ENCODE data around the gene CROCC2. TPM values are rescaled to one million over a fixed set of nuclear protein-coding genes. Genes with fewer than 3 reads are reported as not detected.

Gene CROCC2
- total and polyA plus RNA-seq, 2 of the 13 experiments (the other 11 are each of a cell fraction or from before 2014, with no cell fraction given), result not detected

DNA sequence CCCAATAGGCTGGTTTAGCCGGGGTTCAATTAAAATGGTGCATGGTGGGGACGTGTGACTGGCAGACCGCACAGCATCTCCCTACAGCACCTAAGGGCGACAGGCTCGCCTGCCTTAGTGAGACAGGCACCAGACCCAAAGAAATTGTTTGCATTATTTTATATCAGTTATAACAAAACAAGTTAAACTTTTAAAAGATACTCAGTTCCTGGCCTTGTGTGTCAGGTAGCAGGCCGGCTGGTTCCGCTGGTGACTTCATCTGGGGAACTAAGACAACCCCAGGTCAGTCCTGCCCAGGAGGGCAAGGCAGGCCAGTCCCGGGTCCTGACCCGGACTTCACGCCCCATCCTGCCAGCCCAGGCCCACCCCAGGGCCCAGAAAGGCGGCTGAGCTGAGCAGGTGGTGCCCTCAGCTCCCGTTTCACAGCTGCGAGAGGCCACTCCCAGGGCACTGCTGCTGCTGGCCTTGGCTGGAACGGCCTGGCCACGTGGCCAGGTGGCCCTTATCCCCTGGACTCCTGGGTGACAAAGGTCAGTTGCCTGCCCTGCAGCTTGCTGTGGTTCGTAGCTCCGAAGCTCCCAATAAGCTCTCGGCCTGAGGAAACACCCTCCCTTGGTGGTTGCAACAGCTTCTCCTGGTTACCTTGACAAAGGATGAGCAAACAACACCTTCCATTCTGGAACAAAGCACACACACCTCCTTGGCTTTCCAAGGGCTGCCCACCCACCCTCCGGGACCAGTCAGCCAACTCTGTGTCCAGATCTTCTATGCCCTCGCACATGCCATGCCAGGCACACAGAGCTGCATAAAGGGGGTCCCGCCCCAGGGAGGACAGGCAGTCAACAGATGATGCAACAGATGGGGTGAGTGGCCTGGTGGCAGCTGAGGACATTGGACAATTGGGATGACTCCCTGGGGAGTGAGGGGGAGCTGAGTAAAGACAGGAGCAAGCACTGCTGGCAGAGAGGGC lies 48.8 kb upstream of the CROCC2 start (continued):
- TF ChIP-seq ZNF136 (CRISPR knock-in tag; IDR thresholded peaks at IDR 0.05; ENCODE audit: low read depth) (peak; percentile 99), MTA3 (CRISPR knock-in tag; IDR thresholded peaks at IDR 0.05) (no peak), CBFB (CRISPR knock-in tag; IDR thresholded peaks at IDR 0.05) (0 out of 2 replicates have a peak, but pooled peaks have one; percentile 72), SALL1 (CRISPR knock-in tag; IDR thresholded peaks at IDR 0.05) (peak; percentile 99), ZNF879 (CRISPR knock-in tag; IDR thresholded peaks at IDR 0.05) (peak; percentile 96), NPAS2 (CRISPR knock-in tag; IDR thresholded peaks at IDR 0.05; ENCODE audit: borderline replicate concordance) (no peak), ZNF558 (CRISPR knock-in tag; IDR thresholded peaks at IDR 0.05; ENCODE audit: borderline replicate concordance) (peak; percentile 94), ZNF383 (CRISPR knock-in tag; IDR thresholded peaks at IDR 0.05; ENCODE audit: borderline replicate concordance) (no peak; the same call in 1 of the 2 replicates), ZNF557 (CRISPR knock-in tag; IDR thresholded peaks at IDR 0.05) (peak; percentile 91; the same call in 1 of the 2 replicates), ZNF839 (CRISPR knock-in tag; IDR thresholded peaks at IDR 0.05; ENCODE audit: borderline replicate concordance) (peak; percentile 81; the same call in 1 of the 2 replicates), GABPA (IDR thresholded peaks at IDR 0.05; ENCODE audit: low read depth, low read length) (no peak), GABPA (CRISPR knock-in tag; IDR thresholded peaks at IDR 0.05; ENCODE audit: low read depth) (peak; percentile 64; the same call in 1 of the 2 replicates), RAD21 (CRISPR knock-in tag; IDR thresholded peaks at IDR 0.05) (no peak; the same call in 1 of the 2 replicates), FOXJ3 (CRISPR knock-in tag; IDR thresholded peaks at IDR 0.05; ENCODE audit: borderline replicate concordance) (peak; percentile 96), MLX (CRISPR knock-in tag; IDR thresholded peaks at IDR 0.05) (peak; percentile 98), ZNF816 (CRISPR knock-in tag; IDR thresholded peaks at IDR 0.05; ENCODE audit: borderline replicate concordance) (peak; percentile 98; the same call in 1 of the 2 replicates), ZSCAN9 (CRISPR knock-in tag; IDR thresholded peaks at IDR 0.05; ENCODE audit: borderline replicate concordance) (peak; percentile 98), RBFOX2 (IDR thresholded peaks at IDR 0.05; ENCODE audit: low read depth, low read length) (peak; percentile 88), ATM (IDR thresholded peaks at IDR 0.05; ENCODE audit: borderline replicate concordance) (no peak), ZSCAN22 (CRISPR knock-in tag; IDR thresholded peaks at IDR 0.05) (no peak), ATAD3A (CRISPR knock-in tag; IDR thresholded peaks at IDR 0.05) (no peak), MXD3 (CRISPR knock-in tag; IDR thresholded peaks at IDR 0.05) (peak; percentile 98), SSRP1 (CRISPR knock-in tag; IDR thresholded peaks at IDR 0.05) (no peak; the same call in 1 of the 2 replicates), SETDB1 (CRISPR knock-in tag; IDR thresholded peaks at IDR 0.05; ENCODE audit: borderline replicate concordance) (peak; percentile 60; the same call in 1 of the 2 replicates), MNT (IDR thresholded peaks at IDR 0.05) (peak; percentile 83), EZH2 (conservative IDR thresholded peaks at IDR 0.05; ENCODE audit: low read depth, low read length) (no peak), NR2F2 (IDR thresholded peaks at IDR 0.05; ENCODE audit: borderline replicate concordance, low read depth) (peak; percentile 82), ZMYM3 (CRISPR knock-in tag; IDR thresholded peaks at IDR 0.05) (peak; percentile 81; the same call in 1 of the 2 replicates), ERF (CRISPR knock-in tag; IDR thresholded peaks at IDR 0.05) (peak; percentile 99), DR1 (CRISPR knock-in tag; IDR thresholded peaks at IDR 0.05) (peak; percentile 93), RAD51 (IDR thresholded peaks at IDR 0.05; ENCODE audit: borderline replicate concordance) (peak; percentile 71)

Measured in HepG2 (cell line).